Choroid plexus epithelial cell (primary cell): ENCODE data around the gene ROR2.

Experiments
- DNase-seq: peaks from one replicate; pipeline ENCODE4 v3.0.0-alpha.2; 2010; ENCODE audit warnings: low read depth
- H3K4me3 ChIP-seq: 2 replicates; pipeline ENCODE4 v1.5.1; 2011; ENCODE audit warnings: low read depth, mild to moderate bottlenecking, control low read depth, low read length, moderate library complexity
- CTCF ChIP-seq: conservative IDR thresholded peaks from 2 replicates; pipeline ENCODE4 v1.5.1; 2011; ENCODE audit warnings: low read depth, mild to moderate bottlenecking, control low read depth, inconsistent platforms, low read length, moderate library complexity

Gene ROR2

GRCh38 chr9:91833096-91833877, 116.7 kb downstream of the ROR2 start:
- no peak overlapping the region for H3K4me3 ChIP-seq
- TF ChIP-seq CTCF, result no peak

GRCh38 chr9:91832322-91832721, 117.7 kb downstream of the ROR2 start:
- no peak for TF ChIP-seq CTCF
- no peak for DNase-seq
- no peak overlapping the region for H3K4me3 ChIP-seq

More at GRCh38 chr9:91833096-91833877, 116.7 kb downstream of the ROR2 start:
- DNase-seq, result no peak

GRCh38 chr9:91825866-91826265, 124.2 kb downstream of the ROR2 start:
- DNase-seq, result no peak
- H3K4me3 ChIP-seq, result no peak overlapping the region
- no peak for TF ChIP-seq CTCF

- no peak overlapping the region for H3K4me3 ChIP-seq
- TF ChIP-seq CTCF, result no peak
- DNase-seq, result peak; percentile 46
Measured at GRCh38 chr9:91825422-91825821, 124.6 kb downstream of the ROR2 start.

GRCh38 chr9:91824601-91825305, 125.3 kb downstream of the ROR2 start:
- no peak for TF ChIP-seq CTCF
- no peak for DNase-seq
- H3K4me3 ChIP-seq, result no peak overlapping the region

GRCh38 chr9:91824151-91824550, 125.9 kb downstream of the ROR2 start:
- H3K4me3 ChIP-seq, result no peak overlapping the region
- TF ChIP-seq CTCF, result no peak
- no peak for DNase-seq
